ENCODE measurements around the gene TNS2. TPM values are rescaled to one million over a fixed set of nuclear protein-coding genes. Genes with fewer than 3 reads are reported as not detected.
A peak's percentile ranks its signal among the peaks of the same experiment; 100 is the strongest.

The TNS2 gene
- total RNA-seq, 1 experiment from 2014 or later = 11.5 TPM

DNA sequence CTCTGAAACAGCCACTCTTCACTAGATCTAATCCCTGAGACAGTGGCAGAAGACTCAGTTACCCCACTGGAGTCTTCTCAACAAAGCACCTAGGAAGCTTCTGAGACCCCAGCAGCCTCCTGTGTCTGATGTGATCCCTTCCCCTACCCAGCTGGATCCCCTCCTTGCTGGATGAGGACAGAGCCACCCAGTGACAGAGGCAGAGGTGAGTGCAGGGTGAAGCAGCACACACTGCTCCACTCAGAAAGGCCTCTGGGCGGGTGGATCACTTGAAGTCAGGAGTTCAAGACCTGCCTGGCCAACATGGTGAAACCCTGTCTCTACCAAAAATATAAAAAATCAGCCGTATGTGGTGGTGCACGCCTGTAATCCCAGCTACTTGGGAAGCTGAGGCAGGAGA lies 26.6 kb downstream of the TNS2 start:
- Histone ChIP-seq H3K79me2 (ENCODE audit: low read depth) (peaks cover 18% of the 10 kb centered on the region; the same call in 1 of the 2 replicates), H3K9me3 (ENCODE audit: insufficient read depth, low read depth) (no peaks in the 10 kb centered on the region), H3K4me2 (no peak overlapping the region), H3K4me3 (no peak overlapping the region), H3K4me1 (replicated peaks; ENCODE audit: insufficient read depth) (peaks cover 25% of the 10 kb centered on the region), H3F3A (ENCODE audit: insufficient read depth, low read depth) (peaks cover 28% of the 10 kb centered on the region), H3K9me2 (ENCODE audit: insufficient read depth) (no peaks in the 10 kb centered on the region), H2AFZ (no peak overlapping the region), H4K20me1 (ENCODE audit: insufficient read depth) (no peaks in the 10 kb centered on the region), H3K27me3 (ENCODE audit: insufficient read depth, low read depth) (no peaks in the 10 kb centered on the region), H3K36me3 (ENCODE audit: low read depth) (no peaks in the 10 kb centered on the region), H3K27ac (no peak overlapping the region)
- no peak for DNase-seq
- no TSS peak for BruUV-seq (replicated peaks)
- ChIA-PET POLR2A (ENCODE audit: unreplicated experiment) (interaction anchor here (0.6 kb wide), 1 partner anchor 485 kb away, joined by 4 read pairs; no protein-coding TSS in a partner anchor), CTCF (no interaction called here)
- intact Hi-C loops (cut with micrococcal nuclease; ENCODE audit: unreplicated experiment) = no loop called here
- no peak for TF ChIP-seq EZH2 (IDR thresholded peaks at IDR 0.05; ENCODE audit: low read depth)
- TF ChIP-seq, protein P1, sequence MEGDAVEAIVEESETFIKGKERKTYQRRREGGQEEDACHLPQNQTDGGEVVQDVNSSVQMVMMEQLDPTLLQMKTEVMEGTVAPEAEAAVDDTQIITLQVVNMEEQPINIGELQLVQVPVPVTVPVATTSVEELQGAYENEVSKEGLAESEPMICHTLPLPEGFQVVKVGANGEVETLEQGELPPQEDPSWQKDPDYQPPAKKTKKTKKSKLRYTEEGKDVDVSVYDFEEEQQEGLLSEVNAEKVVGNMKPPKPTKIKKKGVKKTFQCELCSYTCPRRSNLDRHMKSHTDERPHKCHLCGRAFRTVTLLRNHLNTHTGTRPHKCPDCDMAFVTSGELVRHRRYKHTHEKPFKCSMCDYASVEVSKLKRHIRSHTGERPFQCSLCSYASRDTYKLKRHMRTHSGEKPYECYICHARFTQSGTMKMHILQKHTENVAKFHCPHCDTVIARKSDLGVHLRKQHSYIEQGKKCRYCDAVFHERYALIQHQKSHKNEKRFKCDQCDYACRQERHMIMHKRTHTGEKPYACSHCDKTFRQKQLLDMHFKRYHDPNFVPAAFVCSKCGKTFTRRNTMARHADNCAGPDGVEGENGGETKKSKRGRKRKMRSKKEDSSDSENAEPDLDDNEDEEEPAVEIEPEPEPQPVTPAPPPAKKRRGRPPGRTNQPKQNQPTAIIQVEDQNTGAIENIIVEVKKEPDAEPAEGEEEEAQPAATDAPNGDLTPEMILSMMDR (conservative IDR thresholded peaks at IDR 0.05) = no peak

DNA sequence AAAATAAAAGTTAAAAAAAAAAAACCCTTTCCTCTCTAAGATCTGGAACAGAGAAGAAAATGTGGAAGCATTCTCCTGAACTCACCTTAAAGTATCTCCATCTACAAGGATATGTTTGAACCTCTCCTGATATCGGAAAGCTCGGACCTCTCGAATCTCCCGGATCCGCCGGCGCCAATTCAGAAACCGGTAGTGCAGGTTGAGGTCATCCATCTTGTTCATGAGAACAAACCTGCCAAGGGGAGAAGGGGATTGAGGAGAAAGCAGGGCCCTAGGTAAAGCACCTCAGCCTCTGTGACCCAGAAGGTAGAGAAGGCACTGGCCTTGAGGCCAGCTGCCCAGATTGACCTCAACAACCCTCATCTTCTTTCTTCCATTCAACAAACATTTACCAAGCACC lies 27.2 kb downstream of the TNS2 start:
- Histone ChIP-seq H2AFZ (no peak overlapping the region), H3F3A (ENCODE audit: insufficient read depth, low read depth) (peaks cover 28% of the 10 kb centered on the region), H3K4me2 (no peak overlapping the region), H3K79me2 (ENCODE audit: low read depth) (peaks cover 18% of the 10 kb centered on the region; the same call in 1 of the 2 replicates), H3K9me2 (ENCODE audit: insufficient read depth) (no peaks in the 10 kb centered on the region), H3K4me3 (no peak overlapping the region), H3K4me1 (replicated peaks; ENCODE audit: insufficient read depth) (peaks cover 25% of the 10 kb centered on the region), H3K27me3 (ENCODE audit: insufficient read depth, low read depth) (no peaks in the 10 kb centered on the region), H3K9me3 (ENCODE audit: insufficient read depth, low read depth) (no peaks in the 10 kb centered on the region), H4K20me1 (ENCODE audit: insufficient read depth) (no peaks in the 10 kb centered on the region), H3K36me3 (ENCODE audit: low read depth) (no peaks in the 10 kb centered on the region), H3K27ac (no peak overlapping the region)
- BruUV-seq (replicated peaks) = no TSS peak
- TF ChIP-seq EZH2 (IDR thresholded peaks at IDR 0.05; ENCODE audit: low read depth) = no peak
- TF ChIP-seq, protein P1 (conservative IDR thresholded peaks at IDR 0.05) = no peak
- ChIA-PET CTCF (no interaction called here), POLR2A (ENCODE audit: unreplicated experiment) (no interaction called here)
- no peak for DNase-seq
- intact Hi-C loops (cut with micrococcal nuclease; ENCODE audit: unreplicated experiment) = no loop called here

DNA sequence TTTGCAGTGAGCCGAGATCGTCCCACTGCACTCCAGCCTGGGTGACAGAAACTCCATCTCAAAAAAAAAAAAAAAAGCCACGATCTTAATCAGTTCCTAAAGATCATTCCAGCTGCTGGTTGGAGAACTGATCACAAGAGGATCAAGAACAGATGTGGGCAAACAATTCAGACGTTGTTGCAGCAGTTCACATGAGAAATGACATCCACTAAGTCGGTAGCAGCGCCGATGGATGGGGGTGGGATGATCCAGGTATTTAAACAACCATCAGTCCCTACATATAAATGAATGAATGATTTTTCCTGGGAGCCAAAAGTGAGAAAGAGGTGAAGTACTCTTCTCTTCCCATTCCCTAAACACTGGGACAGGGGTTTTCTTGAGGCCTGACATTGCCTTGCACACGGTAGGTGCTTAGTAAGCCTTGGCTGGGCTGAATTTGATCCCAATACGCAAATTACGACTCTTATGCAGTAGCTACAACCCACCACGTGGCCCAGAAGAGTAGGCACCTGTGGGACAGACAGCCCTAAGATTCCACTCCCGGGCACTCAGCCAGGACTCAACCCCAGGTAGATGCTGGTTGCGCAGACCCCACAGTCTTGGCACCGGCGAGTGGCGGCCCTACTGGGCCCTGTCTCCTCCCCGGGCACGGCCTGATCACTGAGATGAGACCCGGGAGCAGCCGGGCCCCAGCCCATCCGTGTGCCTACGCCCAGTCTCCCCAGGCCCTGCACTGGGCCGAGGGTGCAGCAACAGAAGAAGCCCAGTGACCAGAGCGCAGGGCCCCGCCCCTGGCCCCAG lies 28.8 kb downstream of the TNS2 start:
- Histone ChIP-seq H2AFZ (peak overlapping the region; percentile 94), H3K27me3 (ENCODE audit: insufficient read depth, low read depth) (no peaks in the 10 kb centered on the region), H3K36me3 (ENCODE audit: low read depth) (no peaks in the 10 kb centered on the region), H3K79me2 (ENCODE audit: low read depth) (peaks cover 18% of the 10 kb centered on the region; the same call in 1 of the 2 replicates), H3K9me3 (ENCODE audit: insufficient read depth, low read depth) (no peaks in the 10 kb centered on the region), H4K20me1 (ENCODE audit: insufficient read depth) (no peaks in the 10 kb centered on the region), H3K4me1 (replicated peaks; ENCODE audit: insufficient read depth) (peaks cover 25% of the 10 kb centered on the region), H3F3A (ENCODE audit: insufficient read depth, low read depth) (peaks cover 28% of the 10 kb centered on the region), H3K4me2 (peak overlapping the region; percentile 94), H3K9me2 (ENCODE audit: insufficient read depth) (no peaks in the 10 kb centered on the region), H3K27ac (peak overlapping the region; percentile 80), H3K4me3 (peak overlapping the region; percentile 94)
- ChIA-PET POLR2A (ENCODE audit: unreplicated experiment) (interaction anchor here (0.6 to 2.1 kb wide), 18 partner anchors 12 to 1120 kb away, joined by 3 to 26 read pairs (median 7); partner anchors contain the start of genes CSAD, TARBP2 and ZNF740), CTCF (interaction anchor here (0.6 to 2.7 kb wide), 6 partner anchors 13 to 242 kb away, joined by 3 to 16 read pairs (median 5); partner anchors contain the start of genes AAAS and IGFBP6)
- TSS peak; percentile 68 for BruUV-seq (replicated peaks)
- intact Hi-C loops (cut with micrococcal nuclease; ENCODE audit: unreplicated experiment) = loop anchor here (2.0 kb wide), 2 partner anchors 20 to 30 kb away; no protein-coding TSS in a partner anchor
- TF ChIP-seq, protein P1 (conservative IDR thresholded peaks at IDR 0.05) = 0 out of 2 replicates have a peak, but pooled peaks have one; percentile 36
- TF ChIP-seq EZH2 (IDR thresholded peaks at IDR 0.05; ENCODE audit: low read depth) = no peak
- no peak for DNase-seq

All from PC-9 (cell line).